GM23338 (cell line): ENCODE results near the gene GCAT. TPM values are rescaled to one million over a fixed set of nuclear protein-coding genes. Genes with fewer than 3 reads are reported as not detected.

ENCODE experiments used
- ATAC-seq: fragments of 200-7000 bp; cut with Tn5 transposase; 3 replicates; pipeline ENCODE4 v1.9.1; 2020
- DNase-seq: peaks from one replicate; pipeline ENCODE4 v3.0.0-alpha.2; 2015; ENCODE audit warnings: low spot score
- H2AFZ ChIP-seq: fragments of 200-600 bp; sonication (generic); 2 replicates; pipeline ENCODE4 v1.8.0; 2016; ENCODE audit warnings: antibody characterized with exemption, mild to moderate bottlenecking, moderate library complexity
- H3F3A ChIP-seq: fragments of 200-600 bp; sonication (generic); replicated peaks from 2 replicates; pipeline ENCODE4 v1.8.0; 2017; ENCODE audit warnings: antibody characterized with exemption, mixed run types, low read depth
- H3K27ac ChIP-seq: fragments of 200-600 bp; sonication (generic); 2 replicates; pipeline ENCODE4 v1.6.1; 2016; ENCODE audit warnings: low read depth
- H3K27me3 ChIP-seq: fragments of 200-600 bp; sonication (generic); 2 replicates; pipeline ENCODE4 v1.8.0; 2016; ENCODE audit warnings: mild to moderate bottlenecking, mixed run types, moderate library complexity; ENCODE audit not compliant: insufficient read depth
- H3K36me3 ChIP-seq: fragments of 200-600 bp; sonication (generic); 2 replicates; pipeline ENCODE4 v1.8.0; 2016; ENCODE audit warnings: mild to moderate bottlenecking; ENCODE audit not compliant: insufficient read depth
- H3K4me1 ChIP-seq: fragments of 200-600 bp; sonication (generic); 2 replicates; pipeline ENCODE4 v1.8.0; 2016; ENCODE audit warnings: mild to moderate bottlenecking, moderate library complexity; ENCODE audit not compliant: insufficient read depth
- H3K4me2 ChIP-seq: fragments of 200-600 bp; sonication (generic); 2 replicates; pipeline ENCODE4 v1.7.1; 2017; ENCODE audit warnings: mixed run types
- H3K4me3 ChIP-seq: fragments of 200-600 bp; sonication (generic); 2 replicates; pipeline ENCODE4 v1.6.1; 2016; ENCODE audit warnings: mixed run types
- H3K79me2 ChIP-seq: fragments of 200-600 bp; sonication (generic); replicated peaks from 2 replicates; pipeline ENCODE4 v1.8.0; 2017; ENCODE audit warnings: mild to moderate bottlenecking; ENCODE audit not compliant: insufficient read depth
- H3K9me2 ChIP-seq: fragments of 200-600 bp; sonication (generic); 2 replicates; pipeline ENCODE4 v1.8.0; 2017; ENCODE audit not compliant: insufficient read depth
- H4K20me1 ChIP-seq: fragments of 200-600 bp; sonication (generic); replicated peaks from 2 replicates; pipeline ENCODE4 v1.8.0; 2017; ENCODE audit warnings: mild to moderate bottlenecking; ENCODE audit not compliant: insufficient read depth
- H3K27ac Mint-ChIP-seq: 2 replicates; pipeline ENCODE4 v1.8.0; 2020; ENCODE audit warnings: inconsistent platforms, mild to moderate bottlenecking, moderate library complexity, mixed read lengths
- H3K27me3 Mint-ChIP-seq: 3 replicates; pipeline ENCODE4 v1.8.0; 2022; ENCODE audit warnings: low read depth, mild to moderate bottlenecking, moderate library complexity, mixed read lengths, inconsistent platforms; ENCODE audit not compliant: insufficient read depth, poor library complexity
- H3K36me3 Mint-ChIP-seq: 3 replicates; pipeline ENCODE4 v1.8.0; 2021; ENCODE audit warnings: low read depth, mild to moderate bottlenecking, inconsistent platforms, moderate library complexity, mixed read lengths
- H3K4me1 Mint-ChIP-seq: 3 replicates; pipeline ENCODE4 v1.8.0; 2020; ENCODE audit warnings: mild to moderate bottlenecking, inconsistent platforms, mixed read lengths
- H3K4me3 Mint-ChIP-seq: 3 replicates; pipeline ENCODE4 v1.8.0; 2021; ENCODE audit warnings: moderate library complexity, mild to moderate bottlenecking, inconsistent platforms, mixed read lengths
- H3K9me3 Mint-ChIP-seq: 3 replicates; pipeline ENCODE4 v1.8.0; 2020; ENCODE audit warnings: moderate library complexity, mild to moderate bottlenecking, inconsistent platforms, mixed read lengths
- CREB1 ChIP-seq: fragments of 250-450 bp; sonication (Bioruptor Pico); IDR thresholded peaks from 2 replicates; pipeline ENCODE4 v1.5.0; 2020; ENCODE audit warnings: low read depth, mild to moderate bottlenecking, moderate library complexity
- CTCF ChIP-seq, 2 experiments: fragments of 200-600 bp in 1 of 2; sonication (generic) in 1 of 2; conservative IDR thresholded peaks; 2 replicates each; pipeline versions ENCODE4 v1.5.1 to v1.6.1; 2016 to 2017; ENCODE audit warnings: antibody characterized with exemption in 2 of 2, low read depth in 2 of 2, mild to moderate bottlenecking in 2 of 2, moderate library complexity in 1 of 2
- ETS1 ChIP-seq: IDR thresholded peaks from 2 replicates; pipeline ENCODE4 v1.6.1; 2016; ENCODE audit warnings: antibody characterized with exemption
- EZH2 ChIP-seq: fragments of 200-600 bp; sonication (generic); IDR thresholded peaks from one replicate; pipeline ENCODE4 v1.8.0; 2017; ENCODE audit warnings: antibody characterized with exemption, mild to moderate bottlenecking, low read depth; ENCODE audit not compliant: unreplicated experiment
- EZH2phosphoT487 ChIP-seq: fragments of 200-600 bp; sonication (generic); IDR thresholded peaks from one replicate; pipeline ENCODE4 v1.8.1; 2018; ENCODE audit warnings: antibody characterized with exemption; ENCODE audit not compliant: unreplicated experiment
- NANOG ChIP-seq: IDR thresholded peaks from 2 replicates; pipeline ENCODE4 v1.6.1; 2016; ENCODE audit warnings: antibody characterized with exemption, borderline replicate concordance
- REST ChIP-seq: IDR thresholded peaks from one replicate; pipeline ENCODE4 v1.6.1; 2018; ENCODE audit warnings: antibody characterized with exemption; ENCODE audit not compliant: unreplicated experiment
- STAT1 ChIP-seq: IDR thresholded peaks from one replicate; pipeline ENCODE4 v1.6.1; 2016; ENCODE audit warnings: antibody characterized with exemption; ENCODE audit not compliant: unreplicated experiment
- ZNF114 ChIP-seq: fragments of 250-450 bp; sonication (Bioruptor Pico); IDR thresholded peaks from 2 replicates; pipeline ENCODE4 v1.5.0; 2020; ENCODE audit warnings: mild to moderate bottlenecking, moderate library complexity
- ZNF331 ChIP-seq: fragments of 250-450 bp; sonication (Bioruptor Pico); IDR thresholded peaks from 2 replicates; pipeline ENCODE4 v1.5.0; 2020; ENCODE audit warnings: low read depth, mild to moderate bottlenecking, moderate library complexity
- ZNF462 ChIP-seq: fragments of 250-450 bp; sonication (Bioruptor Pico); IDR thresholded peaks from 2 replicates; pipeline ENCODE4 v1.5.0; 2020; ENCODE audit warnings: mild to moderate bottlenecking, moderate library complexity
- polyA plus RNA-seq: library from polyadenylated mRNA; unstranded; fragments of >200 nt; fragmentation: Nextera tagmentation; extraction: Ambion mirVana; gene quantifications from 2 replicates; pipeline ENCODE4 v1.2.1, GENCODE V29; 2016
- total RNA-seq: library from RNA; depleted of rRNA; stranded (reverse); fragments of >200 nt; shearing (Covaris generic); gene quantifications from 2 replicates; pipeline ENCODE4 v1.2.3, GENCODE V29; 2014

GCAT gene
- total and polyA plus RNA-seq, 2 experiments from 2014 or later: 36.8 to 61.3 TPM

- H3K4me1 ChIP-seq: peaks cover 2% of the 10 kb centered on the region
- peaks cover 2% of the 10 kb centered on the region; the same call in 1 of the 3 replicates for H3K4me1 Mint-ChIP-seq
- H2AFZ ChIP-seq: no peak overlapping the region
- H3K36me3 Mint-ChIP-seq: peaks cover 88% of the 10 kb centered on the region
- no peak overlapping the region for H3K27ac Mint-ChIP-seq
- H3K27ac ChIP-seq: no peak overlapping the region
- no peak for ATAC-seq
- no peak overlapping the region for H3K4me3 ChIP-seq
- no peaks in the 10 kb centered on the region for H3K9me3 Mint-ChIP-seq
- H3K27me3 ChIP-seq: no peaks in the 10 kb centered on the region
- peaks cover 1% of the 10 kb centered on the region for H3K27me3 Mint-ChIP-seq
- TF ChIP-seq ETS1 (no peak), CREB1 (CRISPR knock-in tag) (no peak), ZNF331 (CRISPR knock-in tag) (no peak), NANOG (no peak), STAT1 (no peak), ZNF114 (CRISPR knock-in tag) (no peak), ZNF462 (CRISPR knock-in tag) (no peak), CTCF (conservative IDR thresholded peaks at IDR 0.05; ENCODE audit: low read depth in 2 of 2) (no peak), EZH2 (no peak), REST (no peak), EZH2phosphoT487 (no peak)
- no peak for DNase-seq
- H3K36me3 ChIP-seq: peaks cover 98% of the 10 kb centered on the region
- no peak overlapping the region for H3K4me2 ChIP-seq
- peaks cover 70% of the 10 kb centered on the region for H4K20me1 ChIP-seq
- H3K4me3 Mint-ChIP-seq: no peak overlapping the region
- H3K9me2 ChIP-seq: no peaks in the 10 kb centered on the region
- H3F3A ChIP-seq: peaks cover 54% of the 10 kb centered on the region
- H3K79me2 ChIP-seq: peaks cover 69% of the 10 kb centered on the region
These were observed 47.7 kb downstream of the GCAT start for GRCh38 chr22:37855462-37855861.
